SK-MEL-5 (cell line): ENCODE measurements around the gene NAGS. TPM values are rescaled to one million over a fixed set of nuclear protein-coding genes. Genes with fewer than 3 reads are reported as not detected.

Experiments
- small RNA-seq, 2 experiments: library from RNA; depleted of rRNA; stranded (forward); fragments of <200 nt; gene quantifications; one replicate each; pipeline ENCODE3, GENCODE V24; 2014
- total RNA-seq: library from RNA; depleted of rRNA; stranded (reverse); fragments of >200 nt; shearing (Covaris generic); gene quantifications from 2 replicates; pipeline ENCODE4 v1.2.3, GENCODE V29; 2014; rRNA removed

NAGS gene
- total RNA-seq, 1 experiment from 2014 or later, result 1.8 TPM

Small RNA genes lying within 50 kb of the gene (small RNA-seq; reads per million reads assigned to genes)
- gene RF00012, result 0 to 0.12 reads per million in 2 experiments

Other genes with a start within 250 kb of the NAGS start
- not detected in 2 replicates for gene SOST, start 245.8 kb upstream of the NAGS start, total RNA-seq
- gene DUSP3, start 225.6 kb upstream of the NAGS start, total RNA-seq, result 139 and 151 TPM in 2 replicates
- gene CFAP97D1, start 224.2 kb upstream of the NAGS start, total RNA-seq, result 0.05 and 0.19 TPM in 2 replicates
- 4.0 and 6.3 TPM in 2 replicates for gene MPP3, start 171.5 kb upstream of the NAGS start, total RNA-seq
- gene CD300LG, start 157.4 kb upstream of the NAGS start, total RNA-seq, result not detected in 2 replicates
- gene MPP2, start 97.1 kb upstream of the NAGS start, total RNA-seq, result 1.8 TPM in 2 replicates
- 1.3 TPM in 1 of 2 replicates, not detected in the other for gene PPY, start 62.1 kb upstream of the NAGS start, total RNA-seq
- gene PYY, start 50.7 kb upstream of the NAGS start, total RNA-seq, result not detected in 2 replicates
- gene TMEM101, start 10.3 kb downstream of the NAGS start, total RNA-seq, result 72.6 and 77.1 TPM in 2 replicates
- 49.2 and 49.8 TPM in 2 replicates for gene LSM12, start 62.0 kb downstream of the NAGS start, total RNA-seq
- 81.4 and 84.1 TPM in 2 replicates for gene G6PC3, start 66.1 kb downstream of the NAGS start, total RNA-seq
- 30.6 and 33.7 TPM in 2 replicates for gene HDAC5, start 119.0 kb downstream of the NAGS start, total RNA-seq
- gene HROB, start 137.3 kb downstream of the NAGS start, total RNA-seq, result 3.2 and 4.2 TPM in 2 replicates
- not detected in 2 replicates for gene ASB16, start 166.1 kb downstream of the NAGS start, total RNA-seq
- gene TMUB2, start 182.3 kb downstream of the NAGS start, total RNA-seq, result 25.7 and 27.0 TPM in 2 replicates
- gene ATXN7L3, start 195.3 kb downstream of the NAGS start, total RNA-seq, result 28.8 and 29.9 TPM in 2 replicates
- 52.9 and 59.1 TPM in 2 replicates for gene UBTF, start 215.1 kb downstream of the NAGS start, total RNA-seq